Ishikawa (cell line): Measurements from ENCODE around the gene FAM171A1.

Experiments used
- CEBPB ChIP-seq: IDR thresholded peaks from 2 replicates; pipeline ENCODE4 v1.6.1; 2012
- EGR1 ChIP-seq: IDR thresholded peaks from 2 replicates; pipeline ENCODE4 v1.6.1; 2012
- MAX ChIP-seq: IDR thresholded peaks from 2 replicates; pipeline ENCODE4 v1.6.1; 2012
- RAD21 ChIP-seq: IDR thresholded peaks from 2 replicates; pipeline ENCODE4 v1.6.1; 2012; ENCODE audit warnings: low read depth
- REST ChIP-seq: IDR thresholded peaks from 2 replicates; pipeline ENCODE4 v1.6.1; 2012; ENCODE audit warnings: low read depth, mild to moderate bottlenecking
- TCF12 ChIP-seq: IDR thresholded peaks from 2 replicates; pipeline ENCODE4 v1.6.1; 2012; ENCODE audit warnings: low read depth
- TEAD4 ChIP-seq: IDR thresholded peaks from 2 replicates; pipeline ENCODE4 v1.6.1; 2012
- YY1 ChIP-seq: IDR thresholded peaks from 2 replicates; pipeline ENCODE4 v1.6.1; 2012; ENCODE audit warnings: low read depth

GRCh38 chr10:15305634-15306033 lies 65.5 kb downstream of the FAM171A1 start:
- TF ChIP-seq RAD21: no peak
- TF ChIP-seq TCF12: no peak
- no peak for TF ChIP-seq MAX
- no peak for TF ChIP-seq YY1
- TF ChIP-seq REST: no peak
- no peak for TF ChIP-seq CEBPB
- no peak for TF ChIP-seq EGR1
- TF ChIP-seq TEAD4: no peak
